Erythroblast (primary cell): ENCODE data around the gene NXF1.

Source experiments
- GATA1 ChIP-seq: IDR thresholded peaks from 2 replicates; pipeline ENCODE4 v1.6.1; 2011; ENCODE audit warnings: low read depth, mild to moderate bottlenecking, control low read depth, low read length, moderate library complexity
- POLR2A ChIP-seq: IDR thresholded peaks from 2 replicates; pipeline ENCODE4 v1.6.1; 2011; ENCODE audit warnings: mild to moderate bottlenecking, low read length

DNA sequence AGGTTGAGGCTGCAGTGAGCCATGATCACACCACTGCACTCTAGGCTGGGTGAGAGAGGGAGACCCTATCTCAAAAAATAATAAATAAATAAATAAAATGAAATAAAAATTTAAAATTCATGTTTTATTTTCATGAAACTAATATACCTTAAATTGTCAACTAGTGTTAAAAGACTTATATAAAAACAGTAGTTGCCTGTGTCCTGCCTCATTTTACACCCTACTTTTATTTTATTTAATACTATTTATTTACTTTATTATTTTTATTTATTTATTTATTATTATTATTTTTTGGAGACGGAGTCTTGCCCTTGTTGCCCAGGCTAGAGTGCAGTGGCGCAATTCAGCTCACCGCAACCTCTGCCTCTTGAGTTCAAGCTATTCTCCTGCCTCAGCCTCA lies 38.9 kb upstream of the NXF1 start:
- no peak for TF ChIP-seq POLR2A
- TF ChIP-seq GATA1, result no peak
